Measurements from ENCODE around the gene CACNG4.

CACNG4 gene

GRCh38 chr17:67044940-67045339 lies 80.4 kb downstream of the CACNG4 start:
- no peak for DNase-seq (ENCODE audit: low spot score)
- no peak for TF ChIP-seq CTCF (IDR thresholded peaks at IDR 0.05; ENCODE audit: extremely low read depth, missing control alignments)

GRCh38 chr17:67046398-67046797 lies 81.9 kb downstream of the CACNG4 start:
- no peak for TF ChIP-seq CTCF (IDR thresholded peaks at IDR 0.05; ENCODE audit: extremely low read depth, missing control alignments)
- no peak for DNase-seq (ENCODE audit: low spot score)

- DNase-seq (ENCODE audit: low spot score) = no peak
- no peak for TF ChIP-seq CTCF (IDR thresholded peaks at IDR 0.05; ENCODE audit: extremely low read depth, missing control alignments)
Measured at GRCh38 chr17:67047382-67047781, 82.9 kb downstream of the CACNG4 start.

GRCh38 chr17:67049025-67049739 lies 84.7 kb downstream of the CACNG4 start:
- DNase-seq (ENCODE audit: low spot score) = no peak
- TF ChIP-seq CTCF (IDR thresholded peaks at IDR 0.05; ENCODE audit: extremely low read depth, missing control alignments) = no peak

GRCh38 chr17:67050066-67050465 lies 85.6 kb downstream of the CACNG4 start:
- no peak for TF ChIP-seq CTCF (IDR thresholded peaks at IDR 0.05; ENCODE audit: extremely low read depth, missing control alignments)
- DNase-seq (ENCODE audit: low spot score) = no peak

- peak; percentile 3 for DNase-seq (ENCODE audit: low spot score)
Measured at GRCh38 chr17:67050471-67051154, 86.1 kb downstream of the CACNG4 start.

More at GRCh38 chr17:67050471-67051154, 86.1 kb downstream of the CACNG4 start:
- no peak for TF ChIP-seq CTCF (IDR thresholded peaks at IDR 0.05; ENCODE audit: extremely low read depth, missing control alignments)

All from GM20000 (cell line).